GM23248 (cell line): ENCODE measurements around the gene ITGA4.

Experiments
- EZH2 ChIP-seq: fragments of 200-600 bp; sonication (generic); IDR thresholded peaks from 2 replicates; pipeline ENCODE4 v1.6.1; 2018; ENCODE audit warnings: antibody characterized with exemption, mild to moderate bottlenecking; ENCODE audit not compliant: insufficient read depth, poor library complexity, severe bottlenecking
- EZH2phosphoT487 ChIP-seq: fragments of 200-600 bp; sonication (generic); IDR thresholded peaks from 2 replicates; pipeline ENCODE4 v1.6.1; 2018; ENCODE audit warnings: antibody characterized with exemption, moderate library complexity, mild to moderate bottlenecking, low read depth; ENCODE audit not compliant: insufficient read depth

DNA sequence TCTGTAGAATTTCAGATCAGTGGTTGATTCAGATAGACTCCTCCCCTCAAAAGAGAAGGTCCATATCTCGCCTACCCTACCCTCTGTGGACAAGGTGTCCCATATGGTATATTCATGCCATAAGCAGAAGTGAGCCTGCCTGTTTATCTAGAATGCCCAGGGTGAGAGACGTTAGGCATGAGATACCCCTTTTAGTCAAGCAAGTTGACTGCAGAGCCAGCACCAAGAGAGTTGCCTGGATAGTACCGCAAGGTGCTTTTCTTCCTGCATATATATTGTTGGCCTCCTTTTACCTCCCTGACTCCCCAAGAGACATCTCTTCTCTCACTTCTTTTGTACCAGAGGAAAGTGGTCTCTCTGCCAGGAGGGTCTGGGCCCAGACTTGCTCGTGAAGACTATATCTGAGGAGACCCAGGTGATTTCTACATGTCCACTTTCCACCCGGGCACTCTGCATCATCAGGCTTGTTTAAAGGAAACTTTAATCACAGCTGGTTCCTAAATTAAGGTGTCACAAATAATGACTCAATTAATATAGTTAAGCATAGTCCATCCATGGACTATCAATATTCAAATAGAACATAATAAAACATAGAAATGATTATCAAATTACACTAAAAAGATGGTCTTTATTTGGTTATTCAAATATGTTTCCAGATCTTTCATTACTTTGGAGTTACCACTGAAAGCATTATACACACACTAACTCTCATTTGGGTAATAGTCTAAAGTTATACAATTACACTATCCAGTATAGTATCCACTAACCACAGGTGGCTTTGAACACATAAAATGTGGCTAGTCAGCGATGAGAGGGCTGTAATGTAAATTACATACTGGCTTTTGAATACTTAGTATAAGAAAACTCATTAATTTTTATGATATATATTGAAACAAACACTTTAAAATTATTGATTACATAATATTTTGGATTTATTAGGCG lies 4.1 kb downstream of the ITGA4 start:
- TF ChIP-seq EZH2phosphoT487, result no peak
- no peak for TF ChIP-seq EZH2
